ENCODE data around the gene DNAJB1.

DNA sequence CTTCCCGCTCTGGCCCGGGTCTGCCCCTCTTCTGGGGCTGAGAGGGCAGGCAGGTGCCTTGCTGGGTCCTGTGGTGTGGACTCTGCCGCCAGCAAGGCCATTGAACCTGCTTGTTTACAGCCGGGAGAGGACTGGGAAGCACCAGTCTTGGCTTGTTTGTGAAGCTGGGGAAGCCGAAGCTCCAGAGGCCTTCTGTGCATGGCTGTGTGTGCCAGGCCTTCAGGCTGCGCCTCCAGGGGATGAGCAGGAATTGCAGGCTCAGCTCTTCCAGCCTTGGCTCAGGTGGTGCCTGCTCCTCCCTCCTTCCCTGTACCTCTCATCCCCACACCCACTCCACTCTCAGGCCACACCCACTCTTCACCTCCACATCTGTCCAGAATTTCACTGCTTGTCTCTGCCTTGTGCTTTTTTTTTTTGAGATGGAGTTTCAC lies 36.2 kb upstream of the DNAJB1 start:
- TF ChIP-seq CTCF (IDR thresholded peaks at IDR 0.05; ENCODE audit: low read depth, low read length, poor library complexity, severe bottlenecking) (no peak), EZH2phosphoT487 (IDR thresholded peaks at IDR 0.05; ENCODE audit: borderline replicate concordance, low read length) (no peak)

Data from DOHH2 (cell line).